SK-N-SH (cell line): ENCODE results near the gene MSS51. TPM values are rescaled to one million over a fixed set of nuclear protein-coding genes. Genes with fewer than 3 reads are reported as not detected.

Experiments
- CTCF ChIA-PET: fragments of 300-600, 350-600 bp; formaldehyde crosslinking; extraction: SDS; loops from one replicate; lab custom pipeline; 2021; lab: Yijun Ruan, JAX
- POLR2A ChIA-PET: fragments of 350-600 bp; sonication (Branson Sonifier 250); formaldehyde crosslinking; extraction: SDS; loops from one replicate; lab custom pipeline; 2020; ENCODE audit warnings: antibody characterized with exemption, inconsistent platforms; lab: Yijun Ruan, JAX
- DNase-seq: peaks from one replicate; pipeline ENCODE4 v3.0.0; 2012
- H2AFZ ChIP-seq: fragments of 200-600 bp; sonication (generic); 2 replicates; pipeline ENCODE4 v1.8.1; 2016; ENCODE audit warnings: antibody characterized with exemption, mild to moderate bottlenecking, low read depth
- H3F3A ChIP-seq: fragments of 200-600 bp; sonication (generic); replicated peaks from 2 replicates; pipeline ENCODE3; 2016; ENCODE audit warnings: antibody characterized with exemption, mild to moderate bottlenecking; ENCODE audit not compliant: insufficient read depth
- H3K27ac ChIP-seq, 2 experiments: fragments of 200-500 bp in 1 of 2; fragments of 200-600 bp in 1 of 2; sonication (Bioruptor generic) in 1 of 2; sonication (generic), shearing (Covaris generic) in 1 of 2; 2 replicates each; pipeline versions ENCODE4 v1.5.1 to v1.6.1; 2014 to 2016; ENCODE audit warnings: low read depth in 2 of 2, inconsistent platforms in 1 of 2, low read length in 1 of 2, mild to moderate bottlenecking in 1 of 2, mixed read lengths in 1 of 2
- H3K27me3 ChIP-seq: fragments of 200-600 bp; sonication (generic), shearing (Covaris generic); 2 replicates; pipeline ENCODE4 v1.6.1; 2016; ENCODE audit warnings: mixed run types; ENCODE audit not compliant: insufficient read depth
- H3K36me3 ChIP-seq, 2 experiments: fragments of 200-500 bp in 1 of 2; fragments of 200-600 bp in 1 of 2; sonication (Bioruptor generic) in 1 of 2; sonication (generic) in 1 of 2; replicated peaks in 1 of 2; 2 replicates each; pipeline versions ENCODE3 to v1.5.1; 2014 to 2016; ENCODE audit warnings: low read length in 1 of 2, mild to moderate bottlenecking in 1 of 2; ENCODE audit not compliant: insufficient read depth in 2 of 2, control insufficient read depth in 1 of 2
- H3K4me1 ChIP-seq, 2 experiments: fragments of 200-500 bp in 1 of 2; fragments of 200-600 bp in 1 of 2; sonication (Bioruptor generic) in 1 of 2; sonication (generic), shearing (Covaris generic) in 1 of 2; 2 replicates each; pipeline versions ENCODE4 v1.5.1 to v1.6.1; 2014 to 2016; ENCODE audit warnings: low read depth in 1 of 2, low read length in 1 of 2, mixed run types in 1 of 2; ENCODE audit not compliant: insufficient read depth in 2 of 2, control insufficient read depth in 1 of 2
- H3K4me2 ChIP-seq: fragments of 200-600 bp; sonication (generic), shearing (Covaris generic); 2 replicates; pipeline ENCODE4 v1.6.1; 2017; ENCODE audit warnings: mixed run types
- H3K4me3 ChIP-seq, 2 experiments: fragments of 200-500 bp in 1 of 2; fragments of 200-600 bp in 1 of 2; sonication (Bioruptor generic) in 1 of 2; sonication (generic), shearing (Covaris generic) in 1 of 2; 2 replicates each; pipeline versions ENCODE4 v1.5.1 to v1.8.1; 2014 to 2016; ENCODE audit warnings: low read depth in 2 of 2, inconsistent platforms in 1 of 2, low read length in 1 of 2, mild to moderate bottlenecking in 1 of 2, mixed read lengths in 1 of 2, moderate library complexity in 1 of 2
- H3K79me2 ChIP-seq: fragments of 200-600 bp; sonication (generic); 2 replicates; pipeline ENCODE4 v1.8.1; 2017; ENCODE audit warnings: mild to moderate bottlenecking; ENCODE audit not compliant: insufficient read depth
- H3K9ac ChIP-seq: fragments of 200-600 bp; sonication (generic); 2 replicates; pipeline ENCODE4 v1.6.1; 2017; ENCODE audit warnings: mixed run types
- H3K9me2 ChIP-seq: fragments of 200-600 bp; sonication (generic); 2 replicates; pipeline ENCODE4 v1.6.1; 2017; ENCODE audit warnings: mixed run types
- H3K9me3 ChIP-seq: fragments of 200-600 bp; sonication (generic); 2 replicates; pipeline ENCODE4 v1.6.1; 2017; ENCODE audit warnings: mixed run types, mild to moderate bottlenecking, moderate library complexity
- H4K20me1 ChIP-seq: fragments of 200-600 bp; sonication (generic); 2 replicates; pipeline ENCODE4 v1.6.1; 2017; ENCODE audit warnings: mild to moderate bottlenecking, mixed run types; ENCODE audit not compliant: insufficient read depth
- EP300 ChIP-seq, 2 experiments: IDR thresholded peaks; 2 replicates each; pipeline versions ENCODE4 v1.4.0 to v1.6.1; 2012; ENCODE audit warnings: borderline replicate concordance in 1 of 2, low read depth in 1 of 2, low read length in 1 of 2
- EZH2phosphoT487 ChIP-seq: fragments of 200-600 bp; sonication (generic); IDR thresholded peaks from 2 replicates; pipeline ENCODE4 v1.6.1; 2017; ENCODE audit warnings: low read depth, mixed run types, mild to moderate bottlenecking, antibody characterized with exemption, moderate library complexity, borderline replicate concordance
- FOSL2 ChIP-seq: IDR thresholded peaks from 2 replicates; pipeline ENCODE4 v1.4.0; 2012; ENCODE audit warnings: low read depth, mild to moderate bottlenecking, moderate library complexity, borderline replicate concordance
- GATA2 ChIP-seq: sonication (generic); formaldehyde crosslinking; IDR thresholded peaks from 2 replicates; pipeline ENCODE4 v1.5.0; 2020; ENCODE audit warnings: mild to moderate bottlenecking, missing genetic modification reagents
- JUND ChIP-seq: IDR thresholded peaks from 2 replicates; pipeline ENCODE4 v1.4.0; 2012
- MEF2A ChIP-seq: IDR thresholded peaks from 2 replicates; pipeline ENCODE4 v1.4.0; 2012; ENCODE audit warnings: low read depth, borderline replicate concordance
- NFIC ChIP-seq: IDR thresholded peaks from 2 replicates; pipeline ENCODE4 v1.4.0; 2012; ENCODE audit warnings: borderline replicate concordance
- RCOR1 ChIP-seq: fragments of 150-350 bp; IDR thresholded peaks from 2 replicates; pipeline ENCODE4 v1.6.1; 2017; ENCODE audit warnings: antibody characterized with exemption, low read length
- REST ChIP-seq: IDR thresholded peaks from 2 replicates; pipeline ENCODE4 v1.6.1; 2012; ENCODE audit warnings: mild to moderate bottlenecking, low read depth, low read length, moderate library complexity
- RXRA ChIP-seq: IDR thresholded peaks from 2 replicates; pipeline ENCODE4 v1.4.0; 2012; ENCODE audit warnings: low read depth, mild to moderate bottlenecking, borderline replicate concordance
- SIN3A ChIP-seq: IDR thresholded peaks from 2 replicates; pipeline ENCODE4 v1.6.1; 2012; ENCODE audit warnings: low read depth, mild to moderate bottlenecking, low read length, moderate library complexity, borderline replicate concordance
- SMC3 ChIP-seq: IDR thresholded peaks from 2 replicates; pipeline ENCODE4 v1.6.1; 2012; ENCODE audit warnings: low read depth, low read length, improper control_type of control experiment
- TEAD4 ChIP-seq: IDR thresholded peaks from 2 replicates; pipeline ENCODE4 v1.4.0; 2012; ENCODE audit warnings: mild to moderate bottlenecking, borderline replicate concordance; ENCODE audit not compliant: insufficient read depth
- WGBS: methylation state at CpG from one replicate; pipeline ENCODE4 v1.1.6; 2017; ENCODE audit warnings: low lambda C conversion rate; 5-methylcytosine and 5-hydroxymethylcytosine counted together
- polyA plus RNA-seq, 3 experiments: library from polyadenylated mRNA; depleted of rRNA; stranded (reverse); fragments of >200 nt; gene quantifications; 2 replicates each; pipeline ENCODE4 v1.2.3, GENCODE V29; 2012
- TF ChIP-seq, protein P1 (sequence below): fragments of 200-600 bp; sonication (generic); IDR thresholded peaks from 2 replicates; pipeline ENCODE4 v1.6.1; 2017; ENCODE audit warnings: antibody characterized with exemption, mild to moderate bottlenecking, moderate library complexity

Gene MSS51
- polyA plus RNA-seq, 1 of the 3 experiments (the other 2 are of a cell fraction): 0.95 TPM

DNA sequence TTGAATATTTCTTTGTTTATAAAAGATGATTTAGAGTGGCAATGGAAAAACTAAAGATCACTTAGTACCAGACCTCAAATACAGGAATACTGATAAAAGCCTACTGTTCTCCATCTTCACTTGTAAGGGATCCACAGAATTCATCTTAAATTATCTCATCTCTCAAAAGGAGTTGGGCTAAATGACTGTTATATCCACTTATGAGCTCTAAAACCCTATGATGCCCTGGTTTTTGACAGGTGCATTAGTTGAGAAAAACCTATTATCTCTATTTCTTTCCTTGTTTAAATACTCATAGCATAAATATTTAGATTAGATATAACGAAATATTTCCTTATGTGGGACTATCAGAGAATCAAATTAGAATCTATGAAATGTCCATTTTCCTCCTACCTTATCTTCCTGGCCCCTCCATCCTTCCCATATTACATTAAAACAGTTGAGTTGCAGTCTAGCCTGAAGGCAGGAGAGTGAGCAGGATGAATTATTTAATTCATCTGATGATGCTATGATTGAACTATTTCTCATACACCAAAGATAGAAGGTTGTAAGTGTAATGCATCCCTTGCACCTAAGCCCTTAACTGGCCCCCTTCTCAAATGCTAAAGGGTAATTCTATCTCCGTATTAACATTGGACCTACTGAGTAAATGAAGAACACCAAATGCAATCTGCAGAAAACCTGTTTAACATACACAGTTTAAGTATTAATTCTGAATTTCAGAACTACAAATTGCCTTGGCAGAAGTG, 32.8 kb upstream of the MSS51 start:
- CTCF ChIA-PET: interaction anchor here (1.0 to 1.1 kb wide), 3 partner anchors 27 to 48 kb away, joined by 3 read pairs; no protein-coding TSS in a partner anchor

DNA sequence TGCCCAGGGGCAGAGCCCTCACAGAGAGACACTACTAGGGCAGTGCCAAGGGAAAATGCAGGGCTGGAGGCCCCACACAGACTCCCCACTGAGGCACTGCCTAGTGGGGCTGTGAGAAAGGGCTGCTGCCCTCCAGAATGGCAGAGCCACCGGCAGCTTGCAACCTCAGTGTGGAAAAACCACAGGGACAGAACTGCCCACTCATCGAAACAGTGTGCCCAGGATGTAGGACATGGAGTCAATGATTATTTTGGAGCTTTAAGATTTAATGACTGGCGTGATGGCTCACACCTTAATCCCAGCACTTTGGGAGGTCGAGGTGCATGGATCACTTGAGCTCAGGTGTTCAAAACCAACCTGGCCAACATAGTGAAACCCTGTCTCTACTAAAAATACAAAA, 27.5 kb upstream of the MSS51 start:
- Histone ChIP-seq H4K20me1 (no peaks in the 10 kb centered on the region), H3K36me3 (peaks cover 8 to 40% of the 10 kb centered on the region in 2 experiments), H3K9me2 (no peaks in the 10 kb centered on the region), H3K79me2 (no peaks in the 10 kb centered on the region), H3K27me3 (no peaks in the 10 kb centered on the region), H3K4me1 (peaks cover 0 to 5% of the 10 kb centered on the region in 2 experiments; a peak in 2 of 4 replicates), H3F3A (no peaks in the 10 kb centered on the region), H3K4me2 (no peak overlapping the region), H3K9me3 (no peaks in the 10 kb centered on the region), H2AFZ (no peak overlapping the region), H3K27ac (no peak overlapping the region), H3K9ac (no peak overlapping the region), H3K4me3 (no peak overlapping the region)
- WGBS: 95% methylated on average over 4 of the region's 4 CpGs
- ChIA-PET CTCF (no interaction called here), POLR2A (no interaction called here)
- TF ChIP-seq FOSL2: no peak
- TF ChIP-seq, protein P1, sequence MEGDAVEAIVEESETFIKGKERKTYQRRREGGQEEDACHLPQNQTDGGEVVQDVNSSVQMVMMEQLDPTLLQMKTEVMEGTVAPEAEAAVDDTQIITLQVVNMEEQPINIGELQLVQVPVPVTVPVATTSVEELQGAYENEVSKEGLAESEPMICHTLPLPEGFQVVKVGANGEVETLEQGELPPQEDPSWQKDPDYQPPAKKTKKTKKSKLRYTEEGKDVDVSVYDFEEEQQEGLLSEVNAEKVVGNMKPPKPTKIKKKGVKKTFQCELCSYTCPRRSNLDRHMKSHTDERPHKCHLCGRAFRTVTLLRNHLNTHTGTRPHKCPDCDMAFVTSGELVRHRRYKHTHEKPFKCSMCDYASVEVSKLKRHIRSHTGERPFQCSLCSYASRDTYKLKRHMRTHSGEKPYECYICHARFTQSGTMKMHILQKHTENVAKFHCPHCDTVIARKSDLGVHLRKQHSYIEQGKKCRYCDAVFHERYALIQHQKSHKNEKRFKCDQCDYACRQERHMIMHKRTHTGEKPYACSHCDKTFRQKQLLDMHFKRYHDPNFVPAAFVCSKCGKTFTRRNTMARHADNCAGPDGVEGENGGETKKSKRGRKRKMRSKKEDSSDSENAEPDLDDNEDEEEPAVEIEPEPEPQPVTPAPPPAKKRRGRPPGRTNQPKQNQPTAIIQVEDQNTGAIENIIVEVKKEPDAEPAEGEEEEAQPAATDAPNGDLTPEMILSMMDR: no peak
- TF ChIP-seq TEAD4: no peak
- TF ChIP-seq SIN3A: no peak
- no peak for TF ChIP-seq SMC3
- TF ChIP-seq EZH2phosphoT487: no peak
- TF ChIP-seq JUND: no peak
- TF ChIP-seq REST: no peak
- no peak for TF ChIP-seq NFIC
- TF ChIP-seq MEF2A: no peak
- no peak for DNase-seq

More for the DNA sequence above, 32.8 kb upstream of the MSS51 start:
- H3K9me2 ChIP-seq: no peaks in the 10 kb centered on the region
- H3K4me3 ChIP-seq: no peak overlapping the region
- WGBS: 66% methylated on average over 2 of the region's 2 CpGs
- H3K9ac ChIP-seq: no peak overlapping the region
- no peak overlapping the region for H3K27ac ChIP-seq
- TF ChIP-seq RXRA (no peak), GATA2 (peak; percentile 95), RCOR1 (peak; percentile 92), EP300 (IDR thresholded peaks at IDR 0.05; ENCODE audit: borderline replicate concordance in 1 of 2, low read depth in 1 of 2, low read length in 1 of 2) (peak in 1 of 2 experiments; percentile 70; a peak in 2 of 4 replicates), EZH2phosphoT487 (no peak)
- no peaks in the 10 kb centered on the region for H3K79me2 ChIP-seq
- H4K20me1 ChIP-seq: no peaks in the 10 kb centered on the region
- POLR2A ChIA-PET: no interaction called here
- no peaks in the 10 kb centered on the region for H3K27me3 ChIP-seq
- H3K9me3 ChIP-seq: no peaks in the 10 kb centered on the region
- no peaks in the 10 kb centered on the region for H3F3A ChIP-seq
- peaks cover 47 to 61% of the 10 kb centered on the region in 2 experiments for H3K36me3 ChIP-seq
- peaks cover 0 to 5% of the 10 kb centered on the region in 2 experiments; a peak in 2 of 4 replicates for H3K4me1 ChIP-seq
- no peak overlapping the region for H2AFZ ChIP-seq
- DNase-seq: peak; percentile 58
- H3K4me2 ChIP-seq: no peak overlapping the region
